ENCODE data around the gene METTL5. TPM values are rescaled to one million over a fixed set of nuclear protein-coding genes. Genes with fewer than 3 reads are reported as not detected.

Gene METTL5
- total and polyA plus RNA-seq, 9 of the 15 experiments (the other 6 are each of a cell fraction or from before 2014, with no cell fraction given), result 149 to 471 (median 224) TPM

- no peak for TF ChIP-seq SIX5 (IDR thresholded peaks at IDR 0.05; ENCODE audit: borderline replicate concordance in 1 of 2, insufficient read depth in 1 of 2, low read depth in 1 of 2, low read length in 2 of 2)
- TF ChIP-seq DACH1 (IDR thresholded peaks at IDR 0.05; ENCODE audit: partially characterized antibody), result peak; percentile 53
- TF ChIP-seq POLR2H (tag; IDR thresholded peaks at IDR 0.05; ENCODE audit: low read depth), result peak; percentile 42; the same call in 1 of the 2 replicates
- no peak for TF ChIP-seq SRSF9 (IDR thresholded peaks at IDR 0.05; ENCODE audit: borderline replicate concordance, low read depth, low read length)
- 0 out of 2 replicates have a peak, but pooled peaks have one; percentile 7 for TF ChIP-seq ZNF766 (CRISPR knock-in tag; conservative IDR thresholded peaks at IDR 0.05)
- TF ChIP-seq TBL1XR1 (IDR thresholded peaks at IDR 0.05; ENCODE audit: low read length in 2 of 2), result no peak
- TF ChIP-seq TFAM (CRISPR knock-in tag; conservative IDR thresholded peaks at IDR 0.05), result no peak
- no peak for TF ChIP-seq RAD21 (CRISPR knock-in tag; conservative IDR thresholded peaks at IDR 0.05 in 1 of 2, IDR thresholded peaks at IDR 0.05 in 1 of 2)
Measured at GRCh38 chr2:169838743-169839489, 14.2 kb upstream of the METTL5 start (continued).

- TF ChIP-seq EP300 (IDR thresholded peaks at IDR 0.05; ENCODE audit: low read length) (0 out of 2 replicates have a peak, but pooled peaks have one; percentile 19), POLR2A (conservative IDR thresholded peaks at IDR 0.05) (no peak), GATAD2B (IDR thresholded peaks at IDR 0.05; ENCODE audit: borderline replicate concordance) (0 out of 2 replicates have a peak, but pooled peaks have one; percentile 34), SMARCA4 (IDR thresholded peaks at IDR 0.05) (peak; percentile 38; the same call in 1 of the 2 replicates), ARID1B (IDR thresholded peaks at IDR 0.05) (peak; percentile 60), MAFF (IDR thresholded peaks at IDR 0.05; ENCODE audit: low read length) (no peak), SMARCE1 (IDR thresholded peaks at IDR 0.05) (0 out of 2 replicates have a peak, but pooled peaks have one; percentile 18), POLR2H (tag; IDR thresholded peaks at IDR 0.05; ENCODE audit: low read depth) (0 out of 2 replicates have a peak, but pooled peaks have one; percentile 14), ARID3A (IDR thresholded peaks at IDR 0.05; ENCODE audit: borderline replicate concordance, low read depth, low read length) (peak; percentile 52; the same call in 1 of the 2 replicates), ZNF184 (CRISPR knock-in tag; IDR thresholded peaks at IDR 0.05) (no peak), ZNF79 (CRISPR knock-in tag; IDR thresholded peaks at IDR 0.05; ENCODE audit: low read depth) (no peak), CCAR2 (IDR thresholded peaks at IDR 0.05; ENCODE audit: low read depth, low read length) (no peak), DPF2 (IDR thresholded peaks at IDR 0.05) (peak; percentile 40; the same call in 1 of the 2 replicates)
- DNase-seq (ENCODE audit: extremely low read depth in 1 of 4, low spot score in 3 of 4) (no peak), ATAC-seq (no peak), FAIRE-seq (no peak)
- Histone ChIP-seq H3K4me1 (replicated peaks in 1 of 2; ENCODE audit: control insufficient read depth in 2 of 2, insufficient read depth in 2 of 2, low read length in 2 of 2) (peaks cover 38 to 52% of the 10 kb centered on the region in 2 experiments), H3K36me3 (ENCODE audit: control insufficient read depth, insufficient read depth, low read length) (peaks cover 36% of the 10 kb centered on the region), H3K4me3 (no peak overlapping the region), H3K27me3 (ENCODE audit: control insufficient read depth in 2 of 2, insufficient read depth in 2 of 2, low read length in 2 of 2) (no peaks in the 10 kb centered on the region), H3K27ac (ENCODE audit: extremely low read depth, low read depth, low read length) (peak overlapping the region; percentile 52; the same call in 2 of the 3 replicates), H3K9me1 (ENCODE audit: control insufficient read depth, insufficient read depth, low read length) (no peaks in the 10 kb centered on the region), H4K20me1 (replicated peaks; ENCODE audit: control insufficient read depth, insufficient read depth, low read length) (no peaks in the 10 kb centered on the region), H2AFZ (ENCODE audit: low read depth, low read length) (no peak overlapping the region), H3K9ac (ENCODE audit: insufficient read depth in 1 of 2, low read depth in 2 of 2, low read length in 2 of 2) (0 out of 4 replicates have a peak overlapping the region, but pooled peaks of 1 of the 2 experiments have one; percentile 16), H3K79me2 (ENCODE audit: control insufficient read depth, insufficient read depth, low read length) (peaks cover 99% of the 10 kb centered on the region), H3K9me3 (replicated peaks; ENCODE audit: control insufficient read depth, insufficient read depth, low read depth, low read length) (no peaks in the 10 kb centered on the region), H3K4me2 (ENCODE audit: insufficient read depth, low read length) (peak overlapping the region; percentile 13; the same call in 1 of the 2 replicates)
- ChIA-PET POLR2A (interaction anchor here (0.5 to 1.5 kb wide), 6 partner anchors 10 to 327 kb away, joined by 3 to 7 read pairs (median 3); no protein-coding TSS in a partner anchor), CTCF (ENCODE audit: low intra/inter-chr PET ratio) (no interaction called here)
- 10% methylated on average over 1 of the region's 1 CpG for WGBS (ENCODE audit: insufficient coverage, low coverage, missing lambda C conversion rate)
- in situ Hi-C loops (cut with MboI) (no loop called here), intact Hi-C loops (cut with micrococcal nuclease) (no loop called here)
- no TSS peak for BruUV-seq (replicated peaks)
Measured at GRCh38 chr2:169834401-169834800, 9.7 kb upstream of the METTL5 start.

All from K562 (cell line).